ENCODE measurements around the gene DNMT3L.

The DNMT3L gene

GRCh38 chr21:44293551-44294231, 32.0 kb upstream of the DNMT3L start:
- no peaks in the 10 kb centered on the region for H3K27me3 ChIP-seq (ENCODE audit: insufficient read depth, low read depth, severe bottlenecking)
- H3K27ac ChIP-seq, result no peak overlapping the region
- no peaks in the 10 kb centered on the region for H3K9me3 ChIP-seq (ENCODE audit: severe bottlenecking)
- TF ChIP-seq CTCF (IDR thresholded peaks at IDR 0.05; ENCODE audit: low read depth, low read length), result no peak
- H3K4me3 ChIP-seq (ENCODE audit: low read depth, low read length), result no peak overlapping the region
- H3K36me3 ChIP-seq, result no peaks in the 10 kb centered on the region
- no peak for DNase-seq

- DNase-seq, result no peak
- H3K36me3 ChIP-seq, result no peaks in the 10 kb centered on the region
- TF ChIP-seq CTCF (IDR thresholded peaks at IDR 0.05; ENCODE audit: low read depth, low read length), result no peak
- no peaks in the 10 kb centered on the region for H3K9me3 ChIP-seq (ENCODE audit: severe bottlenecking)
- no peak overlapping the region for H3K27ac ChIP-seq
- no peak overlapping the region for H3K4me3 ChIP-seq (ENCODE audit: low read depth, low read length)
- H3K27me3 ChIP-seq (ENCODE audit: insufficient read depth, low read depth, severe bottlenecking), result no peaks in the 10 kb centered on the region
These were observed 31.1 kb upstream of the DNMT3L start for GRCh38 chr21:44292812-44293195.

- no peak for TF ChIP-seq CTCF (IDR thresholded peaks at IDR 0.05; ENCODE audit: low read depth, low read length)
- no peak overlapping the region for H3K27ac ChIP-seq
- no peak overlapping the region for H3K4me3 ChIP-seq (ENCODE audit: low read depth, low read length)
- H3K27me3 ChIP-seq (ENCODE audit: insufficient read depth, low read depth, severe bottlenecking), result no peaks in the 10 kb centered on the region
- H3K36me3 ChIP-seq, result no peaks in the 10 kb centered on the region
- H3K9me3 ChIP-seq (ENCODE audit: severe bottlenecking), result no peaks in the 10 kb centered on the region
- DNase-seq, result no peak
These were observed 30.5 kb upstream of the DNMT3L start for GRCh38 chr21:44291936-44292811.

GRCh38 chr21:44291078-44291935, 29.6 kb upstream of the DNMT3L start:
- no peak for TF ChIP-seq CTCF (IDR thresholded peaks at IDR 0.05; ENCODE audit: low read depth, low read length)
- Histone ChIP-seq H3K9me3 (ENCODE audit: severe bottlenecking) (no peaks in the 10 kb centered on the region), H3K27me3 (ENCODE audit: insufficient read depth, low read depth, severe bottlenecking) (no peaks in the 10 kb centered on the region), H3K36me3 (no peaks in the 10 kb centered on the region), H3K27ac (no peak overlapping the region), H3K4me3 (ENCODE audit: low read depth, low read length) (no peak overlapping the region)
- DNase-seq, result no peak

- Histone ChIP-seq H3K36me3 (no peaks in the 10 kb centered on the region), H3K9me3 (ENCODE audit: severe bottlenecking) (no peaks in the 10 kb centered on the region), H3K27me3 (ENCODE audit: insufficient read depth, low read depth, severe bottlenecking) (no peaks in the 10 kb centered on the region), H3K4me3 (ENCODE audit: low read depth, low read length) (no peak overlapping the region), H3K27ac (no peak overlapping the region)
- DNase-seq, result no peak
- TF ChIP-seq CTCF (IDR thresholded peaks at IDR 0.05; ENCODE audit: low read depth, low read length), result no peak
These were observed 28.8 kb upstream of the DNMT3L start for GRCh38 chr21:44290327-44291077.
